ENCODE measurements around the gene IL1RL2. TPM values are rescaled to one million over a fixed set of nuclear protein-coding genes. Genes with fewer than 3 reads are reported as not detected.

IL1RL2 gene
- total RNA-seq, 1 experiment from 2014 or later, result not detected

- POLR2A ChIA-PET (ENCODE audit: low non-redundant PET), result no interaction called here
- no peaks in the 10 kb centered on the region for H3K4me1 ChIP-seq (ENCODE audit: insufficient read depth, low read length, poor library complexity, severe bottlenecking)
- CTCF ChIA-PET, result no interaction called here
- peaks cover 25% of the 10 kb centered on the region for H3K27me3 ChIP-seq (replicated peaks; ENCODE audit: insufficient read depth, low read depth, low read length, poor library complexity)
- no peaks in the 10 kb centered on the region for H3K9me3 ChIP-seq (ENCODE audit: low read depth, low read length, poor library complexity, severe bottlenecking)
- H3K4me3 ChIP-seq (ENCODE audit: low read depth, low read length, poor library complexity, severe bottlenecking), result no peak overlapping the region
- no TSS peak for BruUV-seq (replicated peaks)
- no peak overlapping the region for H3K27ac ChIP-seq (ENCODE audit: low read depth, low read length, poor library complexity, severe bottlenecking)
- DNase-seq (ENCODE audit: low spot score), result no peak
- TF ChIP-seq CTCF (conservative IDR thresholded peaks at IDR 0.05; ENCODE audit: low read depth, low read length), result no peak
- no peak for TF ChIP-seq EZH2 (IDR thresholded peaks at IDR 0.05; ENCODE audit: borderline replicate concordance, low read depth, low read length, poor library complexity, severe bottlenecking)
- intact Hi-C loops (cut with micrococcal nuclease; ENCODE audit: unreplicated experiment), result no loop called here
- no peaks in the 10 kb centered on the region for H3K36me3 ChIP-seq (ENCODE audit: insufficient read depth, low read length, poor library complexity, severe bottlenecking)
Measured at GRCh38 chr2:102176172-102176571, 10.7 kb upstream of the IL1RL2 start.

GRCh38 chr2:102177814-102178478 lies 8.9 kb upstream of the IL1RL2 start:
- Histone ChIP-seq H3K27ac (ENCODE audit: low read depth, low read length, poor library complexity, severe bottlenecking) (no peak overlapping the region), H3K9me3 (ENCODE audit: low read depth, low read length, poor library complexity, severe bottlenecking) (no peaks in the 10 kb centered on the region), H3K36me3 (ENCODE audit: insufficient read depth, low read length, poor library complexity, severe bottlenecking) (no peaks in the 10 kb centered on the region), H3K4me3 (ENCODE audit: low read depth, low read length, poor library complexity, severe bottlenecking) (no peak overlapping the region), H3K27me3 (replicated peaks; ENCODE audit: insufficient read depth, low read depth, low read length, poor library complexity) (peaks cover 40% of the 10 kb centered on the region), H3K4me1 (ENCODE audit: insufficient read depth, low read length, poor library complexity, severe bottlenecking) (no peaks in the 10 kb centered on the region)
- TF ChIP-seq CTCF (conservative IDR thresholded peaks at IDR 0.05; ENCODE audit: low read depth, low read length) (no peak), EZH2 (IDR thresholded peaks at IDR 0.05; ENCODE audit: borderline replicate concordance, low read depth, low read length, poor library complexity, severe bottlenecking) (no peak)
- DNase-seq (ENCODE audit: low spot score), result no peak
- ChIA-PET CTCF (no interaction called here), POLR2A (ENCODE audit: low non-redundant PET) (no interaction called here)
- no TSS peak for BruUV-seq (replicated peaks)
- intact Hi-C loops (cut with micrococcal nuclease; ENCODE audit: unreplicated experiment), result no loop called here

GRCh38 chr2:102179061-102179460 lies 7.8 kb upstream of the IL1RL2 start:
- intact Hi-C loops (cut with micrococcal nuclease; ENCODE audit: unreplicated experiment), result no loop called here
- POLR2A ChIA-PET (ENCODE audit: low non-redundant PET), result no interaction called here
- no peaks in the 10 kb centered on the region for H3K4me1 ChIP-seq (ENCODE audit: insufficient read depth, low read length, poor library complexity, severe bottlenecking)
- CTCF ChIA-PET, result no interaction called here
- H3K4me3 ChIP-seq (ENCODE audit: low read depth, low read length, poor library complexity, severe bottlenecking), result no peak overlapping the region
- DNase-seq (ENCODE audit: low spot score), result no peak
- peaks cover 48% of the 10 kb centered on the region for H3K27me3 ChIP-seq (replicated peaks; ENCODE audit: insufficient read depth, low read depth, low read length, poor library complexity)
- H3K36me3 ChIP-seq (ENCODE audit: insufficient read depth, low read length, poor library complexity, severe bottlenecking), result no peaks in the 10 kb centered on the region
- no peak overlapping the region for H3K27ac ChIP-seq (ENCODE audit: low read depth, low read length, poor library complexity, severe bottlenecking)
- BruUV-seq (replicated peaks), result no TSS peak
- no peaks in the 10 kb centered on the region for H3K9me3 ChIP-seq (ENCODE audit: low read depth, low read length, poor library complexity, severe bottlenecking)
- TF ChIP-seq EZH2 (IDR thresholded peaks at IDR 0.05; ENCODE audit: borderline replicate concordance, low read depth, low read length, poor library complexity, severe bottlenecking), result no peak
- no peak for TF ChIP-seq CTCF (conservative IDR thresholded peaks at IDR 0.05; ENCODE audit: low read depth, low read length)
